K562 (cell line): ENCODE data around the gene GFOD1. TPM values are rescaled to one million over a fixed set of nuclear protein-coding genes. Genes with fewer than 3 reads are reported as not detected.

Experiments
- CREB3L1 ChIP-seq: fragments of 450-650 bp; IDR thresholded peaks from 2 replicates; pipeline ENCODE4 v1.6.1; 2014; ENCODE audit warnings: low read depth, mild to moderate bottlenecking, moderate library complexity, borderline replicate concordance
- DPF2 ChIP-seq: fragments of 450-650 bp; IDR thresholded peaks from 2 replicates; pipeline ENCODE4 v1.6.1; 2016
- E2F6 ChIP-seq, 2 experiments: IDR thresholded peaks; 2 replicates each; pipeline ENCODE4 v1.6.1; 2011; ENCODE audit warnings: borderline replicate concordance in 1 of 2, control low read depth in 1 of 2, low read depth in 1 of 2, low read length in 1 of 2, mild to moderate bottlenecking in 1 of 2, mixed read lengths in 1 of 2, moderate library complexity in 1 of 2; ENCODE audit not compliant: insufficient read depth in 1 of 2, insufficient read length in 1 of 2, poor library complexity in 1 of 2, severe bottlenecking in 1 of 2; ENCODE audit errors: extremely low read depth in 1 of 2
- FOSL1 ChIP-seq: fragments of 200-800 bp; sonication (Bioruptor generic); conservative IDR thresholded peaks from 2 replicates; pipeline ENCODE4 v1.6.1; 2016; ENCODE audit warnings: missing genetic modification characterization, missing compliant biosample characterization
- HEY1 ChIP-seq: fragments of 250-450 bp; sonication (Bioruptor Pico); IDR thresholded peaks from 2 replicates; pipeline ENCODE4 v1.5.0; 2020; ENCODE audit warnings: mild to moderate bottlenecking, moderate library complexity, borderline replicate concordance
- HMBOX1 ChIP-seq: sonication (generic); IDR thresholded peaks from 2 replicates; pipeline ENCODE4 v1.6.1; 2016
- PCBP1 ChIP-seq: fragments of 200-400 bp; formaldehyde crosslinking; IDR thresholded peaks from 2 replicates; pipeline ENCODE4 v1.6.1; 2018; ENCODE audit warnings: mild to moderate bottlenecking, low read depth, low read length; ENCODE audit not compliant: poor library complexity, severe bottlenecking
- PKNOX1 ChIP-seq: fragments of 450-650 bp; IDR thresholded peaks from 2 replicates; pipeline ENCODE4 v1.6.1; 2016
- SMARCA4 ChIP-seq: fragments of 450-650 bp; IDR thresholded peaks from 2 replicates; pipeline ENCODE4 v1.6.1; 2016
- ZFP36 ChIP-seq: fragments of 150-350 bp; IDR thresholded peaks from 2 replicates; pipeline ENCODE4 v1.6.1; 2018; ENCODE audit warnings: low read length, low read depth; ENCODE audit not compliant: partially characterized antibody
- ZFPM2 ChIP-seq: fragments of 250-450 bp; sonication (Bioruptor Pico); IDR thresholded peaks from 2 replicates; pipeline ENCODE4 v1.5.1; 2022; ENCODE audit warnings: mild to moderate bottlenecking
- ZKSCAN1 ChIP-seq: fragments of 150-350 bp; IDR thresholded peaks from 2 replicates; pipeline ENCODE4 v1.6.1; 2016; ENCODE audit warnings: low read depth, low read length
- ZNF212 ChIP-seq: fragments of 450-650 bp; formaldehyde crosslinking; IDR thresholded peaks from 2 replicates; pipeline ENCODE4 v1.4.0; 2020; ENCODE audit warnings: mild to moderate bottlenecking
- ZNF280A ChIP-seq: fragments of 450-650 bp; IDR thresholded peaks from 2 replicates; pipeline ENCODE4 v1.6.1; 2018; ENCODE audit warnings: mild to moderate bottlenecking, low read depth; ENCODE audit not compliant: partially characterized antibody
- ZNF398 ChIP-seq: fragments of 250-450 bp; sonication (Bioruptor Pico); IDR thresholded peaks from 2 replicates; pipeline ENCODE4 v1.8.0; 2021; ENCODE audit warnings: moderate library complexity, mild to moderate bottlenecking, inconsistent platforms
- polyA plus RNA-seq, 8 experiments: library from polyadenylated mRNA; depleted of rRNA in 4 of 8; stranded (reverse) in 5 of 8; unstranded in 3 of 8; fragments of >200 nt; fragmentation: Nextera tagmentation in 2 of 8; fragmentation: Illumina TruSeq in 1 of 8; extraction: Ambion mirVana in 2 of 8; extraction: Trizol in 1 of 8; gene quantifications; 2 replicates each; pipeline versions ENCODE4 v1.2.1 to v1.2.3, GENCODE V29; 2011 to 2014; ENCODE audit warnings: inconsistent platforms in 1 of 8, missing spikeins in 1 of 8
- total RNA-seq, 7 experiments: library from RNA; depleted of rRNA in 6 of 7; stranded (reverse); fragments of >200 nt in 6 of 7; fragmentation: Illumina TruSeq in 2 of 7; extraction: Trizol in 2 of 7; gene quantifications; 2 replicates each; pipeline versions ENCODE4 v1.2.1 to v1.2.3, GENCODE V29; 2011 to 2021; ENCODE audit warnings: low replicate concordance in 1 of 7
- TF ChIP-seq, protein P1 (sequence below): fragments of 250-450 bp; sonication (Bioruptor Pico); IDR thresholded peaks from 2 replicates; pipeline ENCODE4 v1.4.0; 2020; ENCODE audit warnings: mild to moderate bottlenecking, moderate library complexity, borderline replicate concordance

The GFOD1 gene
- total and polyA plus RNA-seq, 9 of the 15 experiments (the other 6 are each of a cell fraction or from before 2014, with no cell fraction given): 3.8 to 12.0 (median 8.2) TPM

- no peak for TF ChIP-seq PCBP1
- TF ChIP-seq ZNF280A: no peak
- no peak for TF ChIP-seq E2F6 (IDR thresholded peaks at IDR 0.05; ENCODE audit: borderline replicate concordance in 1 of 2, extremely low read depth in 1 of 2, insufficient read depth in 1 of 2, insufficient read length in 1 of 2, low read depth in 1 of 2, low read length in 1 of 2, poor library complexity in 1 of 2, severe bottlenecking in 1 of 2)
- peak; percentile 95 for TF ChIP-seq HMBOX1
- TF ChIP-seq SMARCA4: peak; percentile 87
- no peak for TF ChIP-seq ZNF212 (CRISPR knock-in tag)
- no peak for TF ChIP-seq ZKSCAN1
- TF ChIP-seq ZFPM2 (CRISPR knock-in tag): no peak
- TF ChIP-seq ZNF398 (CRISPR knock-in tag): no peak
- TF ChIP-seq FOSL1 (tag): peak; percentile 78
- no peak for TF ChIP-seq ZFP36
- TF ChIP-seq HEY1 (CRISPR knock-in tag): 0 out of 2 replicates have a peak, but pooled peaks have one; percentile 18
- 0 out of 2 replicates have a peak, but pooled peaks have one; percentile 10 for TF ChIP-seq PKNOX1
- peak; percentile 70 for TF ChIP-seq DPF2
- no peak for TF ChIP-seq CREB3L1
- TF ChIP-seq, protein P1, sequence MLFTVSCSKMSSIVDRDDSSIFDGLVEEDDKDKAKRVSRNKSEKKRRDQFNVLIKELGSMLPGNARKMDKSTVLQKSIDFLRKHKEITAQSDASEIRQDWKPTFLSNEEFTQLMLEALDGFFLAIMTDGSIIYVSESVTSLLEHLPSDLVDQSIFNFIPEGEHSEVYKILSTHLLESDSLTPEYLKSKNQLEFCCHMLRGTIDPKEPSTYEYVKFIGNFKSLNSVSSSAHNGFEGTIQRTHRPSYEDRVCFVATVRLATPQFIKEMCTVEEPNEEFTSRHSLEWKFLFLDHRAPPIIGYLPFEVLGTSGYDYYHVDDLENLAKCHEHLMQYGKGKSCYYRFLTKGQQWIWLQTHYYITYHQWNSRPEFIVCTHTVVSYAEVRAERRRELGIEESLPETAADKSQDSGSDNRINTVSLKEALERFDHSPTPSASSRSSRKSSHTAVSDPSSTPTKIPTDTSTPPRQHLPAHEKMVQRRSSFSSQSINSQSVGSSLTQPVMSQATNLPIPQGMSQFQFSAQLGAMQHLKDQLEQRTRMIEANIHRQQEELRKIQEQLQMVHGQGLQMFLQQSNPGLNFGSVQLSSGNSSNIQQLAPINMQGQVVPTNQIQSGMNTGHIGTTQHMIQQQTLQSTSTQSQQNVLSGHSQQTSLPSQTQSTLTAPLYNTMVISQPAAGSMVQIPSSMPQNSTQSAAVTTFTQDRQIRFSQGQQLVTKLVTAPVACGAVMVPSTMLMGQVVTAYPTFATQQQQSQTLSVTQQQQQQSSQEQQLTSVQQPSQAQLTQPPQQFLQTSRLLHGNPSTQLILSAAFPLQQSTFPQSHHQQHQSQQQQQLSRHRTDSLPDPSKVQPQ (CRISPR knock-in tag): no peak
Observed at GRCh38 chr6:13484138-13484708, 3.2 kb downstream of the GFOD1 start (continued).
